T-cell (primary cell): ENCODE results near the gene KDELR3. TPM values are rescaled to one million over a fixed set of nuclear protein-coding genes. Genes with fewer than 3 reads are reported as not detected.

Source experiments
- ATAC-seq, 4 experiments: fragments of 200-7000 bp in 3 of 4; fragments of 150-1000 bp in 1 of 4; cut with Tn5 transposase; replicated peaks in 1 of 4; 1 replicate in 3 of 4; 2 replicates in 1 of 4; pipeline ENCODE4 v1.10.0; 2021; ENCODE audit warnings: moderate library complexity in 3 of 4, mild to moderate bottlenecking in 2 of 4, moderate number of reproducible peaks in 1 of 4
- CTCF ChIA-PET, 2 donors: fragments of 300-600 bp; sonication (Branson Sonifier 250); formaldehyde crosslinking; loops; one replicate each; lab custom pipeline; 2022; ENCODE audit warnings: antibody characterized with exemption in 2 of 2; lab: Charles Lee
- POLR2A ChIA-PET, 2 donors: fragments of 300-600 bp; sonication (Branson Sonifier 250); formaldehyde crosslinking; loops; one replicate each; lab custom pipeline; 2022; ENCODE audit warnings: antibody characterized with exemption in 2 of 2; lab: Charles Lee
- DNase-seq, 35 experiments: peaks; one replicate each; pipeline versions ENCODE4 v3.0.0 to v3.0.0-alpha.2; 2013 to 2023
- H3K27ac ChIP-seq: one replicate; pipeline ENCODE4 v1.5.1; 2013; ENCODE audit warnings: low read length
- H3K27me3 ChIP-seq, 2 experiments: replicated peaks in 1 of 2; 1 replicate in 1 of 2; 2 replicates in 1 of 2; pipeline versions ENCODE4 v1.6.1 to v1.7.0; 2013; ENCODE audit warnings: low read length in 1 of 2, mixed read lengths in 1 of 2; ENCODE audit not compliant: control insufficient read depth in 2 of 2, insufficient read depth in 2 of 2; ENCODE audit errors: extremely low read depth in 1 of 2
- H3K36me3 ChIP-seq, 2 donors: 1 replicate in 1 of 2; 2 replicates in 1 of 2; pipeline versions ENCODE4 v1.6.1 to v1.7.0; 2013; ENCODE audit warnings: low read length in 1 of 2; ENCODE audit not compliant: control insufficient read depth in 2 of 2, insufficient read depth in 1 of 2; ENCODE audit errors: extremely low read depth in 1 of 2
- H3K4me1 ChIP-seq, 2 experiments: 1 replicate in 1 of 2; 2 replicates in 1 of 2; pipeline versions ENCODE4 v1.6.1 to v1.7.0; 2013; ENCODE audit warnings: low read length in 2 of 2, mixed read lengths in 1 of 2; ENCODE audit not compliant: insufficient read depth in 2 of 2, control insufficient read depth in 1 of 2; ENCODE audit errors: extremely low read depth in 1 of 2
- H3K4me3 ChIP-seq, 2 donors: 1 replicate in 1 of 2; 2 replicates in 1 of 2; pipeline versions ENCODE4 v1.5.1 to v1.7.0; 2013; ENCODE audit warnings: mild to moderate bottlenecking in 2 of 2, low read length in 1 of 2, moderate library complexity in 1 of 2; ENCODE audit not compliant: control insufficient read depth in 1 of 2; ENCODE audit errors: extremely low read depth in 1 of 2
- H3K9me3 ChIP-seq: 2 replicates; pipeline ENCODE4 v1.7.0; 2013
- H3K27ac Mint-ChIP-seq, 2 donors: one replicate each; pipeline ENCODE4 v1.8.0; 2020 to 2021; ENCODE audit warnings: mild to moderate bottlenecking in 2 of 2, mixed read lengths in 2 of 2
- H3K27me3 Mint-ChIP-seq, 2 donors: one replicate each; pipeline ENCODE4 v1.8.0; 2021 to 2022; ENCODE audit warnings: mixed read lengths in 2 of 2
- H3K36me3 Mint-ChIP-seq: one replicate; pipeline ENCODE4 v1.8.0; 2021; ENCODE audit warnings: mixed read lengths
- H3K4me1 Mint-ChIP-seq, 3 donors: one replicate each; pipeline ENCODE4 v1.8.0; 2020 to 2022; ENCODE audit warnings: mixed read lengths in 3 of 3, mild to moderate bottlenecking in 1 of 3
- H3K4me3 Mint-ChIP-seq, 3 donors: one replicate each; pipeline ENCODE4 v1.8.0; 2020 to 2022; ENCODE audit warnings: mild to moderate bottlenecking in 3 of 3, mixed read lengths in 3 of 3, moderate library complexity in 3 of 3
- H3K9me3 Mint-ChIP-seq, 3 donors: one replicate each; pipeline ENCODE4 v1.8.0; 2020 to 2022; ENCODE audit warnings: mixed read lengths in 3 of 3
- WGBS: methylation state at CpG from one replicate; pipeline ENCODE4 v1.1.5; 2013; ENCODE audit warnings: missing lambda C conversion rate; ENCODE audit not compliant: insufficient coverage; 5-methylcytosine and 5-hydroxymethylcytosine counted together
- total RNA-seq, 35 experiments: library from RNA in 6 of 35; stranded (reverse) in 6 of 35; fragments of 120-200 nt in 1 of 35; gene quantifications; one replicate each; pipeline versions ENCODE4 v1.2.1 to v1.2.4 and lab custom pipeline; 2013 to 2026

KDELR3 gene
- total RNA-seq, 5 donors from 2014 or later (not counting 1 experiment from before 2014, with no cell fraction given) = 0.20 to 0.29 (median 0.25) TPM; not detected in 2

DNA sequence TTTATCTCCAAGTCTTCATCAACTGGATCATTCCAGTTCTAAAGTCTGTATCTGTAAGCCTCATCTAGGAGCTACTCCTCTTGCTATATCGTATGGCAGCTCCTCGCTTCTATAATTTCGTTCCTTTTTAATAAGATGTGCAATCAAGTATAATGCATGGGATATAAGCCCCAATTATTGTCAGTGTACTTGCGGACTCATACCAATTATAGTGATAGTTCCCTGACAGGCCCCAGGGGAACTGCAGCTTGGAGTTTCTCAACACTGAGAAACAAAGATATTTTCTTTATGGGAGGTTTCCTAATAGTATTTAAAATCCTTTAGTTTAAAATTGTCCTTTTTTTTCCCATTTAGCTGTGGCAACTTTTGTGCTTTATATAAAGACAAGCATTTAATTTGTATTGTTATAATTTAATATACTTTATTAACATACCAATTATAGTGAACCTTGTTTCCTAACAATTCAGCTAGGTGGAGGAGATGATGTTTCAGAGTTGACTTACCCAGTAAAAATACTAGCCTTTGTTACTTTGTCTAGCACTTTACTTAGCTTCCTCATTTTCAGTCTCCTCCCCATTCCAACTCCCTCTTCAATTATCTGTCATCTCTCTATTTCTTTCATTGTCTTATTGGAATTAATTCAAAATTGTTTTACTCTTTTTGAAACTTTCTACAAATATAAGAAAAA, 63.5 kb downstream of the KDELR3 start:
- H3K4me1 Mint-ChIP-seq = peaks cover 9 to 14% (median 9%) of the 10 kb centered on the region in 3 donors
- no peaks in the 10 kb centered on the region for H3K36me3 ChIP-seq
- peak overlapping the region; percentile 10 to 60 (median 29) for H3K4me3 Mint-ChIP-seq
- no peaks in the 10 kb centered on the region for H3K27me3 Mint-ChIP-seq
- no peaks in the 10 kb centered on the region for H3K27me3 ChIP-seq
- ChIA-PET CTCF (interaction anchor here in 1 of 2 donors (0.8 kb wide), 1 partner anchor 8 kb away, joined by 3 read pairs; no protein-coding TSS in a partner anchor), POLR2A (no interaction called here)
- no peak for DNase-seq
- peak; percentile 34 to 62 (median 55) for ATAC-seq
- no peaks in the 10 kb centered on the region for H3K36me3 Mint-ChIP-seq
- H3K9me3 Mint-ChIP-seq = no peaks in the 10 kb centered on the region
- peak overlapping the region; percentile 85 to 86 for H3K27ac Mint-ChIP-seq
- WGBS = no CpG with 5 or more reads among the region's 4 CpGs
- peaks cover 11 to 12% of the 10 kb centered on the region in 2 experiments for H3K4me1 ChIP-seq
- no peak overlapping the region for H3K4me3 ChIP-seq
- H3K27ac ChIP-seq = peak overlapping the region; percentile 63
- no peaks in the 10 kb centered on the region for H3K9me3 ChIP-seq

Other genes with a start within 250 kb of the KDELR3 start
- 10 to 100 TPM; 30.8 to 41.3 (median 35.8) TPM for gene TMEM184B, start 195.1 kb upstream of the KDELR3 start, total RNA-seq
- 100 to 1,000 TPM; 105 to 142 (median 115) TPM for gene CSNK1E, start 150.7 kb upstream of the KDELR3 start, total RNA-seq
- gene KCNJ4, start 12.9 kb upstream of the KDELR3 start, total RNA-seq = not detected
- gene DDX17, start 38.2 kb downstream of the KDELR3 start, total RNA-seq = 100 to 1,000 TPM; 589 to 907 (median 850) TPM
- under 1 TPM in 4 of 5 donors, not detected in 1; 0.55 to 0.78 (median 0.68) TPM for gene DMC1, start 102.1 kb downstream of the KDELR3 start, total RNA-seq
- gene FAM227A, start 188.3 kb downstream of the KDELR3 start, total RNA-seq = 1 to 10 TPM in 1 of 5 donors, under 1 TPM in 3, not detected in 1; 0.06 to 1.1 (median 0.41) TPM
- 10 to 100 TPM; 10.3 to 32.0 (median 27.8) TPM for gene CBY1, start 188.5 kb downstream of the KDELR3 start, total RNA-seq
- 10 to 100 TPM; 52.4 to 58.1 (median 53.3) TPM for gene TOMM22, start 213.9 kb downstream of the KDELR3 start, total RNA-seq
- 100 to 1,000 TPM in 2 of 5 donors, 10 to 100 TPM in 3; 78.4 to 164 (median 83.5) TPM for gene JOSD1, start 232.8 kb downstream of the KDELR3 start, total RNA-seq
- 100 to 1,000 TPM in 2 of 5 donors, 10 to 100 TPM in 3; 79.1 to 229 (median 83.3) TPM for gene GTPBP1, start 237.8 kb downstream of the KDELR3 start, total RNA-seq